Fibroblast of the aortic adventitia (primary cell): ENCODE measurements around the gene IL1RAPL2. TPM values are rescaled to one million over a fixed set of nuclear protein-coding genes. Genes with fewer than 3 reads are reported as not detected.

ENCODE experiments used
- DNase-seq: peaks from one replicate; pipeline ENCODE4 v3.0.0-alpha.2; 2010; ENCODE audit warnings: low read depth
- H3K4me3 ChIP-seq: 2 replicates; pipeline ENCODE4 v1.5.1; 2011; ENCODE audit warnings: low read depth, mild to moderate bottlenecking, control low read depth, low read length, moderate library complexity
- CTCF ChIP-seq: IDR thresholded peaks from 2 replicates; pipeline ENCODE4 v1.5.1; 2011; ENCODE audit warnings: mild to moderate bottlenecking, low read length, control low read depth, inconsistent platforms; ENCODE audit not compliant: insufficient read depth
- total RNA-seq: library from RNA; depleted of rRNA; stranded (reverse); fragments of >200 nt; gene quantifications from 2 replicates; pipeline ENCODE4 v1.2.3, GENCODE V29; 2012; ENCODE audit warnings: low replicate concordance

IL1RAPL2 gene
- total RNA-seq, 1 donor, result 0.27 TPM

GRCh38 chrX:104696667-104697066 is 130.7 kb downstream of the IL1RAPL2 start:
- no peak for TF ChIP-seq CTCF
- no peak overlapping the region for H3K4me3 ChIP-seq
- no peak for DNase-seq

GRCh38 chrX:104697294-104697693 is 131.3 kb downstream of the IL1RAPL2 start:
- no peak for TF ChIP-seq CTCF
- H3K4me3 ChIP-seq, result no peak overlapping the region
- no peak for DNase-seq

- DNase-seq, result no peak
- no peak overlapping the region for H3K4me3 ChIP-seq
- no peak for TF ChIP-seq CTCF
Observed at GRCh38 chrX:104707042-104707441, 141.0 kb downstream of the IL1RAPL2 start.

GRCh38 chrX:104707572-104707971 is 141.6 kb downstream of the IL1RAPL2 start:
- TF ChIP-seq CTCF, result no peak
- no peak overlapping the region for H3K4me3 ChIP-seq
- DNase-seq, result no peak

GRCh38 chrX:104712515-104712914 is 146.5 kb downstream of the IL1RAPL2 start:
- no peak for DNase-seq
- H3K4me3 ChIP-seq, result no peak overlapping the region
- TF ChIP-seq CTCF, result no peak

GRCh38 chrX:104721854-104722253 is 155.9 kb downstream of the IL1RAPL2 start:
- no peak for TF ChIP-seq CTCF
- DNase-seq, result no peak
- no peak overlapping the region for H3K4me3 ChIP-seq

- no peak overlapping the region for H3K4me3 ChIP-seq
- no peak for TF ChIP-seq CTCF
- DNase-seq, result no peak
Observed at GRCh38 chrX:104728456-104728855, 162.5 kb downstream of the IL1RAPL2 start.
